HG03045 (cell line): ENCODE data around the gene KIF13A.
"Not testable (repeated sequence)": the region's sequence is repeated elsewhere in the genome, so short reads cannot be mapped to it uniquely, and the experiment has no call there.

Experiments used
- ATAC-seq: cut with Tn5 transposase; IDR thresholded peaks from one replicate; pipeline ENCODE4 v1.9.1; 2021; ENCODE audit warnings: mild to moderate bottlenecking, moderate library complexity; ENCODE audit not compliant: unreplicated experiment

The KIF13A gene

DNA sequence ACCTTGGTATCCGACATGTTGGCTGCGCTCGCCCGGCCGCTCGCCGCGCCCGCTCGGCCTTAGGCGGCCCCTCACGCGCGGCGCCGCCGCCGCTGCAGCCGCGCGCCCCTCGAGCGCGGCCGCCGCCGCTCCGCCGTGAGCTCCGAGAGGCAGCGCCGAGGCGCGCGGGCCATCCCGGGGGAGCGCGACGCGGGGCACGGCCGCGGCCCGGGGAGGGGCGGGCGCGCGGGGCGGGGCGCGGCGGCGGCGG is at the start of gene KIF13A:
Gene KIF13A, minus strand, starts transcription at position 189 of the 250 bp plus-strand sequence. Its CDS starts 172 bp downstream, at position 17.
- peak; percentile 48 for ATAC-seq

DNA sequence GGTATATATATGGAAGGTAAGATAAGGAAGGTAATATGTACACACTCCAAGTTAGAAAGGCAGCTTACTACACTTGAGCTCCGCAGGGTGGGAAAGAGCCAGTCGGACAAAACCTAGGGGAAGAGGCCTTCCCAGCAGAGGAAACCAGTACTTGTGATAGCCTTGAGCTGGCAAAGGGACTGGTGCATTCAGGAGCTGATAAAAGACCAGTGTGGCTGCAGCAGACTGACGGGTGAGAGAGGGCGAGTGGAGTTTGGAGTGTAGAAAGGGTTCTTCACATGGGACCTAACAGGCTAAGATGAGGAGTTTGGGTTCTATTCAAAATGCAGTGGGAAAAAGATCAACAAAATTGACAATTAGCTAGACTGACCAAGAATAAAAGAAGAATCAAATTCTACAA is 49.3 kb upstream of the KIF13A start:
- no peak for ATAC-seq

DNA sequence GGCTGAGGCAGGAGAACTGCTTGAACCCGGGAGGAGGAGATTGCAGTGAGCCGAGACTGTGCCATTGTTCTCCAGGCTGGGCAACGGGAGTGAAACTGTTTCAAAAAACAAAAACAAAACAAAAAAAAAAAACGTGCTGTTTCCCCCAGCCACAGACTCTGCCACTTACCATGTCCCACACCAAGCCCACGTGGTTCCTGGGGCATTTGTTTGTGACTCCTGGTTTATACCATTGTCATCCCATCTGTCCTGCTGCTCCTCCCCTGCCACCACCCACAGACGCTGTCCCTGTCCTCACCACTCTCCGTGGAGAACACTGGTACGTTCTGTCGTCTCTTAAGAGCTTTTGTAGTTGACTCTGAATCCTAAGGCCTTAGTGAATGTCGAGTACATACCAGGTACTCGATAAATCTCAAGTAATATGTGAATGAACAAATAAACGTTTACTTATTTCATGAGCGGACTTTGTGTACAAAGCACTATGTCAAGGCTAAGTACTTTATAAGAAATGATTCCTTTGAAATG is 48.0 kb upstream of the KIF13A start:
- ATAC-seq, result no peak

DNA sequence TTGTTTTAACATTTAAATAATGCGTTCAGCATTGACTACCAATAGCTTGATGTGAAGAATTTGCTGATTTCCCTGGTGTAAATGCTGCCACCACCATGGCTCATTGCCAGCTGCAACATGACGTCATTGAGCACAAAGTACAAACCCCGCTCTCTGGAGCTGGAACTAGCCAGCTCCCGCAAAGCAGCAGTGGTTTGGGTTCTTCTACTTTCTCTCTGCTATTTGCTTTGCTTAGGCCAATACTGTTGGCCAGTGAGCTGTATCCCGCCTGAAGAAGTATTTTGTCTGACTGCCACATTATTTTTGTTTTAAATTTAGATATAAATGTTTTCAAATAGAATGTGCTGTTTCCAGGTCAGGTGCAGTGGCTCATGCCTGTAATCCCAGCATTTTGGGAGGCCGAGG is 47.4 kb upstream of the KIF13A start:
- no peak for ATAC-seq

DNA sequence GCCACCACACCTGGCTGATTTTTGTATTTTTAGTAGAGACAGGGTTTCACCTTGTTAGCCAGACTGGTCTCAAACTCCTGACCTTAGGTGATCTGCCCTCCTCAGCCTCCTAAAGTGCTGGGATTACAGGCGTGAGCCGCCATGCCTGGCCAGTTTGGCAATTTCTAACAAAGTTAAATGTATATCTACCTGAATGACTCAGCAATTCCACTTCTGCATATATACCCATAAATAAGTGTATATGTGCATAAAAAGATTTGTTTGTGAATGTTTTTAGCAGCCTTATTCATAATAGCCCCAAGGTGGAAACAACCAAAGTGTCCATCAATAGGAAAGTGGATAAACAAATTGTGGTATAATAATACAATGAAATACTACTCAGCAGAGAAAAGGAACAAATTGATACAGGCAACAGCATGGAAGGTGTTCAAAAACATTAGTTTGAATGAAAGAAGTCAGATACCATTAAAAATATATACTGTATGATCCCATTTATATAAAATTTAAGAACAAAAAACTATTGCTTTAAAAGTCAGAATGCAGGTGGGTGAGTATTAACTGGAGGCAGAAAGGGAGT is 44.3 kb upstream of the KIF13A start:
- no peak for ATAC-seq

DNA sequence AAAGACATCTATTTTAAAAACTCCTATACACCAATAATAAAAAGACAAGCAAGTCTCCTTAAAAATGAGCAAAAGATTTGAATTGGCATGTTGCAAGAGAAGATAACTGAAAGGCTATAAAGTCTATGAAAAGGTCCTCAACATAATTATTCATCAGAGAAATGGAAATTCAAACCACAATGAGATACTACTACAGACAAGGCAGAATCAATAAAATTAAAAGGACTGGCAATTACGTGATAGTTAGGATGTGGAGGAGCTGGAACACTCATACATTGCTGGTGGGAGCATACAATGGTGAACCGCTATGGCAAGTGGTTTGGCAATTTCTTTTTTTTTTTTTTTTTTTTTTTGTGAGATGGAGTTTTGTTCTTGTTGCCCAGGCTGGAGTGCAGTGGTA is 43.8 kb upstream of the KIF13A start:
- no peak for ATAC-seq

DNA sequence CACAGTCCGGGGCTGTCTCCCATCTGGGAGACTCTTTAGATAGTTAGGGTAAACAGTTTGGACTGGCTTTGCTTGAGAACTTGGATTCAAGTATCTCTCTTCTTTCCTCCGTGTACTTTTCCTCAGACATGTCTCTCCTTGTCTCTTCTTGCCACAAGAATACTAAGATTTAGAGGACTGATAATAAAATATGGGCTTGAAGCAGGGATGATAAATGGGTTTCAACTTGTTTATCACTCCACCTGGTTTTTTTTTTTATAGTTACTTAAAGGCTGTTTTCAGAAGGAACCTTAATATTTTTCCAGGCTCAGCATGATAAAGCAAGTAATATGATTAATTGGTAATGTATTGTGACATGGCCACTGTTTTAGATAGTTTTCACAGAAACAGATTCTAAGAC is 40.9 kb upstream of the KIF13A start:
- ATAC-seq, result no peak

DNA sequence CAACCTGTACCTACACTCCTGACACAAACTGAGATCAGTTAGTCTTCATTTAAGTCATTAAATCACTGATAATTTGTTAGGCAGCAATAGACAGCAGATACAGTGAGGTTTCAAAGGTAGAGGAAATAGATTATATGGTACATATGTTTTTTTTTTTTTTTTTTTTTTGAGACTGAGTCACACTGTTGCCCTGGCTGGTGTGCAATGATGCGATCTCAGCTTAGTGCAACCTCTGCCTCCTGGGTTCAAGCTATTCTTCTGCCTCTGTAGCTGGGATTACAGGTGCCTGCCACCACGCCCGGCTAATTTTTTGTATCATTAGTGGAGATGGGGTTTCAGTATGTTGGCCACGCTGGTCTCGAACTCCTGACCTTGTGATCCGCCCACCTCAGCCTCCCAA is 38.2 kb upstream of the KIF13A start:
- ATAC-seq, result no peak

DNA sequence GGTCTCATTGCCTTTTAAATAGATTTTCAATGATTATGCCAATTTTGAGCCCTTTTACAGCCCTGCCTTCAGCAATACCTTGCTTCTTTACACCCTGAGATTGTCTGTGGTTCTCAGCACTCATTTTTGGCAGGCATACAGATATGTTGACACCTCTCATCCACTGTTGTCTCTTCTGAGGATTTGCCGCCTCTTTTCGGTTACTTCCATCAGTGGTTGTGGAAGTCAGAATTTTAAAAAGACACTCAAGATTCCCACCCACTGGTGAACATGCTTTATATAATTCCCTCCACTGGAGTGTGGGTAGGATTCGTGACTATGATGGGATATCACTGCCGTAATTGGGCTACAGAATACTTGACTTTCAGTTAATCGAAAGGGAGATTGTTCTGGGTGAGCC is 37.4 kb upstream of the KIF13A start:
- ATAC-seq, result no peak

DNA sequence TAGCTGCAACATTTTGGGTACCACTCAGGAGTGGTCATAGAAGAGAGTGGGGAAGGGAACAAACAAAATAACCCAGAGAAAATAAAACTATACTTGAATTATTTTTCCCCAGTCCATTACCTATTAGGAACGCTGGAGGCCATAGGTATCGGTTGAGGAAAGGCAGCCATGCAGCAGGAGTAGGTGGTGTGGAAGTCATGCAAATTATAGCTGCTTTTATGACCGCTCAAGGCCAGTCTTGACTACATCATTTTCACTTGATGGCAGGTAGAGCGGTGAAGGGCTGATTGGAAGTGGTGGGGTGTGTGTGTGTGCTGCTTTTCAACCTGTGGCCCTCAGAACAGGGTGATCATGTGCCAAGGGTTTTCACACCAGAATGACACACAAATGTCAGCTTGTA is 36.5 kb upstream of the KIF13A start:
- no peak for ATAC-seq

DNA sequence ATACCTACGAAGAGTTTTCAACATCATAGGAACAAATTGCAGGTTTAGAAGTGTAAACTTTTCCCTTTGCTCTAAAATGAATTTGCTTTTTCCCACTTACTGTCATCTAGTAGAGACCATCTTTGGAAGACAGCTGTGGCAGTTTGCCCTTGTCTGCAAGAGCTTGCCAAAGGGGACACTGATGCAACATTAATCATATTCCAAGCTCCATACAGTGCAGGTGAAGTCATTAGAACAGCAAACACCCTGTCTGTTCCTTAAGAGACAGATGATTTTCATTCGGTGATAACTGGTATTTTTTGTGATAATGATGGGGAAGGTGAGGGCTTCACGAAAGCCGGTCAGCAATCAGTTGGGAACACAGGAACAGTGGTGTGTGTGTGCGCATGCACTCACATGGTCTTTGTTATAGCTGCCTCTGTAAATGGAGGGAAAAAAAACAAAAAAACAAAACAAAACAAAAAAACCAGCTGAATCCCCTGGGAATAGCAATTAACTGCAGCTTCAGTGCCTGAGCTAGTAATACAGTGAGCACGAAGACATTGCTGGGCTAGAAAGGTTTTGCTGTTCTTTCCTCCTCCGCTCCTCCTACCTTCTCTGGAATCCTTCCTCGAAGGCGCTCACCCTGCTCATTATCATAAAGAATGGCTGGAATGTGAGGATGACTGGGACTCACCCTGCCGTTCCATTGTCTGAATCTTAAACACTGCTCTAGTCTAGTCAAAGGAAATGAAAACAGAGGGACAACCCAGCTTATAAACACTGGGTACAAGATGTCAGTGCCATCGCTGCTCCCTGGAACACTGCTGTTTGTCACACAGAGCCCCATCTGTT is 35.2 kb upstream of the KIF13A start:
- no peak for ATAC-seq

DNA sequence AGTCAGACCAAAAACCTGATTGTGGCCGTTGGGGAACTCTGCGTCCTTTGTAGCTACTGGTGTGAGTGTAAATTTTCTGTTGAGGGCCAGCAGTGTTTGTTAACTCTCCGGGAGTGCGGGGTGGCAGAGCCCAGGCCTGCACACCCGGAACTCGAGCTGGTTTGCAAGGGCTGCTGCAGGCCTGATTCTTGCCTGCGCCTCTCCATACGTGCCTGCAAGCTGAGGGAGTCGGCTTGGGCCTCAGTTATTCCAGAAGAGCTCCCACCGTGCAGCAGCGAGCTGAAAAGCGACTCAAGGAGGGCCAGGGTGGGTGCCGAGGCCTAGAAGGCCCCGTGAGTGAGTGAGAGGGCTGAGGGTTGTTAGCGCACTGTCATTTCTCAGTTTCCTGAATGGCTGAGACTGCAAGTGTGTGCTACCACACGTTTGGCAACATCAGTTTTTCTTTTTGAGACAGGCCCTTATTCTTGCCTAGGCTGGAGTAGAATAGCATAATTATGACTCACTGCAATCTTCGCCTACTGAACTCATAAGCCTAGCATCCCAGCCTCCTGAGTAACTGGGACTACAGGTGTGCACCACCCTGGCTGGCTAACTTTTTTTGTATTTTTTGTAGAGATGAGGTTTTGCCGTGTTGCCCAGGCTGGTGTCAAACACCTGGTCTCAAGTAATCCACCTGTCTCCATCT is 33.9 kb upstream of the KIF13A start:
- no peak for ATAC-seq

DNA sequence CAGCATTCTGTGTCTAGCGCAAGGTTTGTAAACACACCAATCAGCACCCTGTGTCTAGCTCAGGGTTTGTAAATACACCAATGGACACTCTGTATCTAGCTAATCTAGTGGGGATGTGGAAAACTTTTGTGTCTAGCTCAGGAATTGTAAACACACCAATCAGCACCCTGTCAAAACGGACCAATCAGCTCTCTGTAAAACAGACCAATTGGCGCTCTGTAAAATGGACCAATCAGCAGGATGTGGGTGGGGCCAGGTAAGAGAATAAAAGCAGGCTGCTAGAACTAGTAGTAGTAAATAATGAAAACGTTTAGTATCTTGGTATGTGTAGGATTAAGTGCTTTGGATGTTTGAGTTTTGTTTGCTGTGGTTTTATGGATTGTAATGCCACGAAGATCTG is 33.1 kb upstream of the KIF13A start:
- not testable (repeated sequence) for ATAC-seq

DNA sequence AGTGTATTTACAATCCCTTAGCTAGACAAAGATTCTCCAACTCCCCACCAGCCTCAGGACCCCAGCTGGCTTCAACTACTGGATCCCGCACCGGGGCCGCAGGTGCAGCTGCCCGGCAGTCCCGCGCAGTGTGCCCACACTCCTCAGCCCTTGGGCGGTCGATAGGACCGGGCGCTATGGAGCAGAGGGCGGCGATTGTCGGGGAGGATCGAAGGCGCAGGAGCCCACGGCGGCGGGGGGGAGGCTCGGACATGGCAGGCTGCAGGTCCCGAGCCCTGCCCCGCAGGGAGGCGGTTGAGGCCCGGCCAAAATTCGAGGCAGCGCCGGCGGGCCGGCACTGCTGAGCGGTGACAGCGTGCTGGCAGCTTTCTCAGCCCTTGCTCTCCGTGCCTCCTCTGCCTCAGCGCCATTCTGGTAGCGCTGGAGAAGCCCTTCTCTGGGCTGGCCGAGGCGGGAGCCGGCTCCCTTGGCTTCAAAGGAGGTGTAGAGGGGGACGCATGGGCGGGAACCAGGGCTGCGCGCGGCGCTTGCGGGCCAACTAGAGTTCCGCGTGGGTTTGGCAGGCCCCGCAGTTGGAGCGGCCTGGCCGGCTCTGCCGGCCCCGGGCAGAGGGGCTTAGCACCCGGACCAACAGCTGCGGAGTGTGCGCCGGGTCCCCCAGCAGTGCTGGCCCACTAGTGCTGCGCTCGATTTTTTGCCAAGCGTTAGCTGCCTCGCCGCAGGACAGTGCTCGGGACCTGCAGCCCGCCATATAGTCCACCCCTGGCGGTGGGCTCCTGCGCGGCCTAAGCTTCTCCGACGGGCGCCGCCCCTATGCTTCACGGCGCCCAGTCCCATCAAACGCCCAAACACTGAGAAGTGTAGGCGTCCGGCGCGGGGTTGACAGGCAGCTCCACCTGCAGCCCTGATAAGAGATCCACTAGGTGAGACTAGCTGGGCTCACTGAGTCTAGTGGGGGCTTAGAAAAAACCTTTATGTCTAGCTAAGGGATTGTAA is 32.4 kb upstream of the KIF13A start:
- no peak for ATAC-seq

DNA sequence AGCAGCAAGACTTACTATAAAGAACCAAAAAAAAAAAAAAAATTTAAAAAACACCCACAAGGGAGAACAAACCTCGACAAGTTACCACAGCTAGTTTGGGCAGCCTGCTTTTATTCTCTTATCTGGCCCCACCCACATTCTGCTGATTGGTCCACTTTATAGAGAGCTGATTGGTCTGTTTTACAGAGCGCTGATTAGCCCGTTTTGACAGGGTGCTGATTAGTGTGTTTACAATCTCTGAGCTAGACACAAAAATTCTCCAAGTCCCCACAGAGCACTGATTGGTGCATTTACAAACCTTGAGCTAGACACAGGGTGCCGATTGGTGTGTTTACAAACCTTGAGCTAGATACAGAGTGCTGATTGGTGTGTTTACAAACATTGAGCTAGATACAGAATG is 31.7 kb upstream of the KIF13A start:
- not testable (repeated sequence) for ATAC-seq

DNA sequence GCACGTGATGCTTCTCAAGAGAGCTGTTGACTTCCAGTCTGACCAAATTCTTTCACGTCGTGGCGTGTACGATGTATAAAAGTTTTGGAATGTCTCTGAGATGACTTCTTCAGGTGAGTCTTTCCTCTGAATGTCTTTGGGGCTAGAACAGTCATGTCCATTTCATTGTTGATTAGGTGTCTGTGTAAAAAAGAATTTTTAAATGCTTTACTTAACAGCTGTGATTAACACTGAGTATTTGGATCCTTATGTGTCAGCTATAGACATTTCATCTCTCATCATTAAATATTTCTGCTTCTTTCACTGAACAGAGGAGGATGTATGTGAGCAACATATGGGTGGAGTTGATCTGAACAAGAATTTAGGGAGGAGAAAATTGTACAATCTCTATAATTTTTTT is 29.3 kb upstream of the KIF13A start:
- ATAC-seq, result no peak

DNA sequence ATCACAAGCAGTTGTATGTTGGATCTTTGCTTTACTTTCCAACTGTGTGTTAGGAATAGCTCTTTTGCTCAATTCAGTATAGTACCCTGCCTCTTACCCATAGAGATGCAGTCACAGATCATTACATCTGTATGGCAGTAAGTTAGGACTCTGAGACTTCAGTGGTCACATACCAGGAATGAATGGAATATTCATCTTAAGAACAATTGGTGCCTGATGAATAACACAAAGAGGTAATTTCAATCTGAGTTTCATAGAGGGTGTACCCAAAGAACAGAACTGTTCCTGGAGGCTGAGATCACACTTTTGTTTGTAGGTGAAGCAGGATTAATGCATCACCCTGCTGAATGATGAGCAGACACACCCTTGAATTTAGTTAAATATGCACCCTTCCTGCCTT is 28.7 kb upstream of the KIF13A start:
- ATAC-seq, result no peak

DNA sequence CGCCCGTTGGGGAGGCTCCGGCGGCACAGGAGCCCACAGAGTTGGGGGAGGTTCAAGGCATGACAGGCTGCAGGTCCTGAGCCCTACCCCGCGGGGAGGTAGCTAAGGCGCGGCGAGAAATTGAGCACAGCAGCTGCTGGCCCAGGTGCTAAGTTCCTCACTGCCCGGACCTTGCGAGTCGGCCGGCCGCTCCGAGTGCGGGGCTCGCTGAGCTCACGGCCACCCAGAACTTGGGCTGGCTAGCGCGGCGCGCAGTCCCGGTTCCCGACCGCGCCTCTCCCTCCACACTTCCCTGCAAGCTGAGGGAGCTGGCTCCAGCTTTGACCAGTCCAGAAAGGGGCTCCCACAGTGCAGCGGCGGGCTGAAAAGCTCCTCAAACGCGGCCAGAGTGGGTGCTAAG is 23.9 kb upstream of the KIF13A start:
- no peak for ATAC-seq

DNA sequence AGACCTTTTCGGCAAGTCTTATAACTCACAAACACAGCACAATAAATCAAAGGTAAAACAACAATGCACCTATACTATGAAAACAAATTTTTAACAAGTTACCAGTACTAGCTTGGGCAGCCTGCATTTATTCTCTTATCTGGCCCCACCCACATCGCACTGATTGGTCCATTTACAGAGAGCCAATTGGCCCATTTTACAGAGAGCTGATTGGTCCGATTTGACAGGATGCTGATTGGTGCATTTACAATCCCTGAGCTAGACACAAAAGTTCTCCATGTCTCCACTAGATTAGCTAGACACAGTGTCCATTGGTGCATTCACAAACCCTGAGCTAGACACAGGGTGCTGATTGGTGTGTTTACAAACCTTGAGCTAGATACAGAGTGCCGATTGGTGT is 23.1 kb upstream of the KIF13A start:
- not testable (repeated sequence) for ATAC-seq

DNA sequence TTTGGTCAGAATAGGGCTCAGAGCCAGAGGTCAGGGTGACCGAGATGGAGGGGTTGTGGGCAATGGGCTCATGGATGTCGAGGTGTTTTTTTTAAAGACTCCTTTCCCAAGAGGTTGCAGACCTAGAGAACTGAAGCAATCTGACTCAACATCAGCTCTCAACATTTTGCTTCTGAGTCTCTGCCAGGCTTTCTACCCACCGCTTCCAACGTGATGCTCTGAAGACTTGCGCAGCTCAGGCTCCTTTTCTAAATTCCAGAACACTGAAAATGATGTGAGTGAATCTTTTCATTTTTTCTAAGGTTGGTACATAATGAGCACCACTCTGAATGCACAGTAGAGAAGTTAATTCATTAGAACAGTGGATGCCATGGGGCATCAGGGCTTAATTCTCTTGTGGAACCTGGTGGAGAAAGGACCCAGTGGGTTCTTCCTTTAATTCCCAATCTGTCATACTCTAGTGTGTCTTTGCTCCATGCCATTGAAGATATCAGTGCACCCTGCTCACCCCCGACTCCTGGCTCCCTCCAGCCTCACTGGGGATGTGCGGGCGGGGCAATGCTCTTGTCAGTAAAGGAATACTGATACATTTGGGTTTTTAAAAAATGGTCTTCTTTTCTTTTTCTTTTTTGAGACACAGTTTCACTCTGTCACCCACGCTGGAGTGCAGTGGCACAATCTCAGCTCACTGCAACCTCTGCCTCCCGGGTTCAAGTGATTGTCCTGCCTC is 17.0 kb upstream of the KIF13A start:
- ATAC-seq, result no peak
